ENCODE results near the gene PLA2G4C. TPM values are rescaled to one million over a fixed set of nuclear protein-coding genes. Genes with fewer than 3 reads are reported as not detected.
A peak's percentile ranks its signal among the peaks of the same experiment; 100 is the strongest.

Gene PLA2G4C
- polyA plus RNA-seq, 2 of the 4 experiments (the other 2 are of a cell fraction), result 1.4 to 2.1 TPM

- 29% methylated on average over 5 of the region's 5 CpGs for WGBS (ENCODE audit: missing lambda C conversion rate)
- ChIA-PET CTCF (interaction anchor here (1.3 to 2.3 kb wide), 2 partner anchors 21 to 44 kb away, joined by 4 to 5 read pairs; no protein-coding TSS in a partner anchor), POLR2A (interaction anchor here (1.3 kb wide), 1 partner anchor 9 kb away, joined by 3 read pairs; no protein-coding TSS in a partner anchor)
- TF ChIP-seq HDAC2 (IDR thresholded peaks at IDR 0.05) (no peak), GATA3 (IDR thresholded peaks at IDR 0.05; ENCODE audit: borderline replicate concordance) (no peak), RFX5 (IDR thresholded peaks at IDR 0.05) (no peak), RCOR1 (IDR thresholded peaks at IDR 0.05; ENCODE audit: low read depth, low read length) (no peak), REST (IDR thresholded peaks at IDR 0.05) (no peak), KDM5A (IDR thresholded peaks at IDR 0.05) (no peak), EHF (CRISPR knock-in tag; IDR thresholded peaks at IDR 0.05) (no peak), CTCF (IDR thresholded peaks at IDR 0.05) (no peak), EHMT2 (IDR thresholded peaks at IDR 0.05; ENCODE audit: low read depth) (no peak), MAX (IDR thresholded peaks at IDR 0.05) (no peak), CBX8 (IDR thresholded peaks at IDR 0.05) (no peak), FOSB (CRISPR knock-in tag; IDR thresholded peaks at IDR 0.05) (no peak), JUNB (IDR thresholded peaks at IDR 0.05) (no peak), SREBF2 (IDR thresholded peaks at IDR 0.05) (no peak), TFCP2L1 (CRISPR knock-in tag; IDR thresholded peaks at IDR 0.05) (no peak), NFE2L2 (conservative IDR thresholded peaks at IDR 0.05; ENCODE audit: low read length) (no peak), SMC3 (IDR thresholded peaks at IDR 0.05) (no peak), ZSCAN20 (CRISPR knock-in tag; IDR thresholded peaks at IDR 0.05) (no peak)
- Histone ChIP-seq H3K9me3 (peaks cover 3% of the 10 kb centered on the region; the same call in 1 of the 3 replicates), H3K4me3 (no peak overlapping the region), H3K4me2 (no peak overlapping the region), H3K4me1 (no peaks in the 10 kb centered on the region), H3K27ac (no peak overlapping the region)
- ATAC-seq, result no peak
- FAIRE-seq, result peak; percentile 46
- no peak for DNase-seq (ENCODE audit: low read depth in 1 of 2, low spot score in 1 of 2)
Measured at GRCh38 chr19:48060381-48060780, 50.2 kb downstream of the PLA2G4C start.

DNA sequence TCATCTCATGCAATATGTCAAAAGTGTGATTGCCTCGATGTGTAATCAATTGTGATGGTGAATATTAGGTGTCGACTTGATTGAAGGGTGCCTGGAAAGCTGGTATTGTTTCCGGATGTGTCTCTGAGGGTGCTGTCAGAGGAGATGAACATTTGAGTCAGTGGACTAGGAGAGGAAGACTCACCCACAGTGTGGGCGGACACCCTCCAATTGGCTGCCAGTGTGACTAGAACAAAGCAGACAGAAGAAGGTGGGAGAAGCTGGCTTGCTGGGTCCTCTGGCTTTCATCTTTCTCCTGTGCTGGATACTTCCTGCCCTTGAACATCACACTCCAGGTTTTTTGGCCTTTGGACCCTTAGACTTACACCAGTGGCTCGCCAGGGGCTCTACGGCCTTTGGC lies 51.3 kb downstream of the PLA2G4C start:
- H3K27ac ChIP-seq, result no peak overlapping the region
- 61% methylated on average over 6 of the region's 6 CpGs for WGBS (ENCODE audit: missing lambda C conversion rate)
- H3K4me2 ChIP-seq, result no peak overlapping the region
- FAIRE-seq, result no peak
- no peak for ATAC-seq
- POLR2A ChIA-PET, result no interaction called here
- CTCF ChIA-PET, result interaction anchor here (0.7 to 2.3 kb wide), 3 partner anchors 20 to 182 kb away, joined by 3 to 5 read pairs (median 4); no protein-coding TSS in a partner anchor
- H3K4me1 ChIP-seq, result no peaks in the 10 kb centered on the region
- no peak for TF ChIP-seq BHLHE40 (IDR thresholded peaks at IDR 0.05; ENCODE audit: low read depth, low read length)
- no peak for TF ChIP-seq SREBF2 (IDR thresholded peaks at IDR 0.05)
- no peak for TF ChIP-seq EHF (CRISPR knock-in tag; IDR thresholded peaks at IDR 0.05)
- H3K9me3 ChIP-seq, result no peaks in the 10 kb centered on the region
- H3K4me3 ChIP-seq, result no peak overlapping the region
- no peak for DNase-seq (ENCODE audit: low read depth in 1 of 2, low spot score in 1 of 2)

GRCh38 chr19:48053856-48054255 lies 56.8 kb downstream of the PLA2G4C start:
- no peaks in the 10 kb centered on the region for H3K4me1 ChIP-seq
- ATAC-seq (no peak; a peak in 1 of 6 replicates), DNase-seq (ENCODE audit: low read depth in 1 of 2, low spot score in 1 of 2) (no peak), FAIRE-seq (no peak)
- no peak overlapping the region for H3K4me3 ChIP-seq
- H3K27ac ChIP-seq, result no peak overlapping the region
- no peak for TF ChIP-seq ZSCAN20 (CRISPR knock-in tag; IDR thresholded peaks at IDR 0.05)
- TF ChIP-seq RNF2 (IDR thresholded peaks at IDR 0.05; ENCODE audit: borderline replicate concordance, low read depth), result no peak
- ChIA-PET POLR2A (no interaction called here), CTCF (no interaction called here)
- 25% methylated on average over 5 of the region's 5 CpGs for WGBS (ENCODE audit: missing lambda C conversion rate)
- H3K4me2 ChIP-seq, result no peak overlapping the region
- peaks cover 21% of the 10 kb centered on the region for H3K9me3 ChIP-seq

Measured in A549 (cell line).